Tongue (tissue), 2 donors: ENCODE measurements around the gene ZNRF4. TPM values are rescaled to one million over a fixed set of nuclear protein-coding genes. Genes with fewer than 3 reads are reported as not detected.

Experiments used
- DNase-seq: peaks from one replicate; pipeline ENCODE4 v3.0.0-alpha.2; 2015
- total RNA-seq: library from RNA; depleted of rRNA; stranded (reverse); fragments of >200 nt; gene quantifications from one replicate; pipeline ENCODE4 v1.2.3, GENCODE V29; 2014

ZNRF4 gene
- total RNA-seq, 1 donor from 2014 or later = not detected

DNA sequence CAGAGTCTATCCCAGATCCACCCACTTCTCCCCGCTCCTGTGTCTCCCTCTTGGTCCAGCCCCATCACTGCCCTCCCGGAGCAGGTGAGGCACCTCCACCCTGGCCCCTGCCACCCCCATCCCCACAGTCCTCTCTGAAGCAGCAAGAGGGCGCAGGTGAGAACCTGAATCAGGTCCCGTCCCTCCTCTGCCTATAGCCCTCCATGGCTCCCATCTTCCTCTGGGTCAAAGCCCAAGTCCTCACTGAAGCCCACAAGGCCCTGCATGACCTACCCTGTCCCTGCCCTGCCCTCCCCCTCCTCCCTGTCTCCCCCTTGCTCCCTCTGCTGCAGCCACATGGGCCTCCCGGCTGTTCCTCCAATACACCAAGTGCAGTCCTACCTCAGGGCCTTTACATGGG, 10.8 kb upstream of the ZNRF4 start:
- DNase-seq = no peak

GRCh38 chr19:5445071-5445470, 10.1 kb upstream of the ZNRF4 start:
- no peak for DNase-seq

- DNase-seq = no peak
Measured at GRCh38 chr19:5445561-5446055, 9.6 kb upstream of the ZNRF4 start.

DNA sequence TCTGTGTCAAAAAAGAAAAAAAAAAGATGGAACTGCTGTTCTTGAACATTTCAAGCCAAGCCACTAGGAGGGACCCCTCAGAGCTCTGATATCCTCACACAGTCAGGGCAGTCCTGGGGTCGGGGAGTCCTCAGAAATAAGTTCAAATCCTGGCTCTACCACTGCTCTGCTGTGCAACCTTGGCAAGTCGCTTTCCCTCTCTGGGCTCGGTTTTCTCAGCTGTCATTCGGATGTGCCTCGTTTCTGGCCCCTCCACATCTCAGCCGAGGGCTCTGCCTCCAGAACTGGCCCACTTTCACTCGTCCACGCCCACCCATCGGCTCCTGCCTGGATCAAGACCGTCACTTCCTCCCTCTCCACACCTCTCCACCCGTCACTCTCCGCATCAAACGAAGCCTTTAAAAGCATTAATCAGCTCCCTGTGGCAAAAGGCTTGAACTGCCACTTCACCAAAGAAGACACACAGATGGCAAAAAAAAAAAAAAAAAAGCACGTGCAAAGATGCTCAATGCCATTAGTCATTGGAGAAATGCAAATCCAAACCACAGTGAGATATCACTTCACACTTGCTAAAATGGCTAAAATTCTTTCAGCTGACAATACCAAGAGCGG, 7.4 kb upstream of the ZNRF4 start:
- no peak for DNase-seq

GRCh38 chr19:5448374-5448773, 6.8 kb upstream of the ZNRF4 start:
- no peak for DNase-seq

- DNase-seq = no peak
Measured at GRCh38 chr19:5450482-5451126, 4.6 kb upstream of the ZNRF4 start.

DNA sequence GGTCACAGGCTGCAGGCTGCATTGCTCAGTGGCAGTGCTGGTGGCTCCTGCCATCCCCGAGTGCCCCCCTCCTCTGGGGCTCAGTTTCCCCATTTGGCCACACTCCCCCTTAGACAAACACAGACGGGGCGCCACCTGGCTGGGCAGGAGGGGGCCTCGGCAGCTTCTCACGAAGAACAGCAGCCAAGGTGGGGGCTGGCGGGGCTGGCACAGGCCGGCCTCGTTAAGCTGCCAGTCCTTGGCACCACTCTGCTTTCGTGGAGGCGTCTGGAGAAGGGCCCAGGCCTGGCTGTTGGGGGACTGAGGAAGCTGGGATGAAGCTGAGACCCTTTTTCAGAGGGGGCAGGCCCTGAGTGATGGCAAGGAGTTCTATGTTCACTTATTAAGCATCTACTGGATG, 3.7 kb upstream of the ZNRF4 start:
- DNase-seq = no peak

DNA sequence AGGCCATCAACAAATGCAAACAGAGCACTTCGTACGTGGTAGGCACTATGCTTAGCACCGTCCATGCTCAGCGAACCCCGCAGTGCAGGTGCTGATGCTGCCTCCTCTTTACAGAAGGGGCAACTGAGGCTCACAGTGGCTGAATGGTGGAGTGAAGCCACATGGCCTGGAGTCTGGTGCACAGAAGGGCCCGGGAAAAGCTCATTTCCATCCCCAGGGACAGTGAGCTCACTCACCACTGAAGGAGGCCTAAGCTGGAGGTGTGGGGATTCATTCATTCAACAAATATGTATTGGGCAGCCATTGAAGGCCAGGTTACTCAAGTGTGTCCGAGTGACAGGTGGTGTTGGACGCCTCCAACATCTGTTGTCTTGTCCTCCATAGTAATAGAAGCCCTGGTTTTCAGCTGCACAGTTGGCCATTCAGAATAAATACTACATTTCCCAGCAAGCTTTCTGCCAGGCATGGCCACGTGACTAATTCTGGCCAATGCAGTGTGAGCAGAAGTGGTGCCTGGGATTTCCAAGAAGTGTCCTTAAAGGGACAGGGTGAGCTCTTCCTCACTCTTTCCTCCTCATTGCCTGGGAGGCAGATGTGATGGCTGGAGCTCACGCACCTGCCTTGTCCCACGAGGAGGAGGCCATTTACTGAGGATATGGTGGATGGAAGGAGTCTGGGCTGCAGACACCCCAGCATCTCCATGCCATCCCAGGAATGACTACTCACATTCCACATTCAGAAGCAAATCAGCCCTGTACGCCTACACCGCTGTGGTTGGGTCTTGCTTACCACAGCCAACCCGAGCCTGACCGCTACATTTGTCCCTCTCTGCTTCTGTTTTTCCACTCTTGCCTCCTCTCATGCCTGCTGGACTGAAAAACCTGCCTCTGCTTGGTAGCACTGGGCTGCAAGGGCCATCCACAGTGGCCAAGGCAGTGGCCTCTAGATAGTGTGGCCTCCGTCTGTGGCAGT, 2.3 kb upstream of the ZNRF4 start:
- DNase-seq = no peak

DNA sequence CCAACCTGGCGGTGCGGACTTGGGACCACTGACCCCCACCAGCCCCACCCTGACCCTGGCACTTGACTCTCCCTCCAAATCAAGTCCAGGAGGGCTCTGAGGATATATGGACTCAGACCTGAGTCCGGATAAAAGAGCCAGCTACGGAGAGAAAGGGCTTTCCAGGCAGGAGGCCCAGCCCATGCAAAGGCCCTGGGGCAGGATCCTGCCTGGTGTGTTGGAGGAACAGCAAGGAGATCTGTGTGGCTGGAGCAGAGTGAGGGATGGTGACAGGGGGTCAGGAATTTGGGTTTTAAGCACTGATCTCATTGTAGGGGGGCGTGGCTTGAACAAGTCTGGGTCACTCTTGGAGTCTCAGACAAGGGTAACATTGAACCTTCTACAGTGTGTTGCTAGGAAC, 474 bp upstream of the ZNRF4 start:
- no peak for DNase-seq

DNA sequence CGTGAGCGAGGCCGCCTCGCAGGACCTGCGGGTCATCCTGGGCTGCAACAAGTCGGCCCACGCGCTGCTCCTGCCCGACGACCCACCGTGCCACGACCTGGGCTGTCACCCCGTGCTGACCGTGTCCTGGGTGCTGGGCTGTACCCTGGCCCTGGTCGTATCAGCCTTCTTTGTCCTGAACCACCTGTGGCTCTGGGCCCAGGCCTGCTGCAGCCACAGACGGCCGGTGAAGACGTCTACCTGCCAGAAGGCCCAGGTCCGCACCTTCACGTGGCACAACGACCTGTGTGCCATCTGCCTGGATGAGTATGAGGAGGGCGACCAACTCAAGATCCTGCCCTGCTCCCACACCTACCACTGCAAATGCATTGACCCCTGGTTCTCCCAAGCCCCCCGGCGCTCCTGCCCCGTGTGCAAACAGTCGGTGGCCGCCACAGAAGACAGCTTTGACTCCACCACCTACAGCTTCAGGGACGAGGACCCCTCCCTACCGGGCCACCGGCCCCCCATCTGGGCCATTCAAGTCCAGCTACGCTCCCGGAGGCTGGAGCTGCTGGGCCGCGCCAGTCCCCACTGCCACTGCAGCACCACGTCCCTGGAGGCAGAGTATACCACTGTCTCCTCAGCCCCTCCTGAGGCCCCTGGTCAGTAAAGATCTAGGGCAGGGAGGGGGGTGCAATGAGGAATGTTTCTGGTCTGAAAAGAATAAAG, 1.1 kb downstream of the ZNRF4 start:
- no peak for DNase-seq

GRCh38 chr19:5456841-5457200, 1.6 kb downstream of the ZNRF4 start:
- no peak for DNase-seq

- no peak for DNase-seq
Measured at GRCh38 chr19:5457709-5458108, 2.5 kb downstream of the ZNRF4 start.

- DNase-seq = no peak
Measured at GRCh38 chr19:5458420-5458819, 3.2 kb downstream of the ZNRF4 start.

- DNase-seq = no peak
Measured at GRCh38 chr19:5459360-5459759, 4.1 kb downstream of the ZNRF4 start.

DNA sequence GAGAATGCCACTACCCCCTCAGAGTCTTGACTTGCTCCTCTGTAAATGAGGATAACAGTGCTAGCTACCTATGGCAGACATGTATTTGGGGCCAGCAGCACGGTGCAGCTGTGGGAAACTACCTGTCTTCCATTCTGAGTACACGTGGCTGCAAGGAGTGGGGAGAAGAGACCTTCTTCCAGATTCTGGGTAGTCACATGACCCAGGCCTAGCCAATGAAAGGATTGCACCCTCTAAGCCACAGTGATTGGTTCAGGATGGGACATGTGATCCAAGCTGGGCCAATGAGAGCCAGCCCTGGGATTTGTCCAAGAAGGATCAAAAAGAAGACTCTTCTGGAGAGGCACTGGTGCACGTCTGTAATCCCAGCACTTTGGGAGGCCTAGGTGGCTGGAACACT, 5.5 kb downstream of the ZNRF4 start:
- DNase-seq = no peak

DNA sequence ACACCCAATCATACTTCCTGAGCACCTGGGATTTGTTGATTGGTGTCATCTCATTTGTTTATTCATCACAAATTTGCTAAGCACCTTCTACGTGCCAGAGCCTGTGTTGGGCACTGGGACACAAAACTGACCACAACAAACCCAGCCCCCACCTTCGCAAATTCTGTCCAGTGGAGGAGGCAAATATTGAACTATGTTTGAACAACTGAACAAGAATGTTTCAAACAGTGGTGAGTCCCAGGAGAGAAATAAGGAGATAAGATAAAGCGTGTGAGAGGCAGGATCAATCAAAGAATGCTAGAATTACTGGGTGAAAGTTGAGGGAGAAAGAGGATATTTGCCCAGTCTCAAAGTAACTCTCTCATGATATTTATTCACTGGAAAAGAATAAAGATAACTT, 8.7 kb downstream of the ZNRF4 start:
- DNase-seq = no peak

DNA sequence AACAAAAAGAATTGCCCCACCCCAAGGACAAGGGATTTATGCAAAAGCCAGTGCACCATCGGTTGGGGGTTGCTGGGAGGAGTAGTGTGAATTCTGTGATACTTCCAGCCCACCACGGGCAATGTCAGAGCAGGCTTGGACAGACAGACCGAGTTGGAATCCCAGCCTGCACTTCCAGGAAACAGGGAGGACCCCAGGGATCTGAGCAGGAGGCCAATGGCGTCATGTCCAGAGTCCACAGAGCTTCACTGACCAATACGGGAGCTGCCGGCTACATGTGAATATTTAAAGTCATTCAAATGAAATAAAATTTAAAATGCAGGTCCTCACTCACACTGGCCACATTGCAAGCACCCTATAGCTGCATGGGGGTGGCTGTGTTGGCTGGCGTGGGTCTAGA, 10.9 kb downstream of the ZNRF4 start:
- no peak for DNase-seq

GRCh38 chr19:5466814-5467291, 11.6 kb downstream of the ZNRF4 start:
- peak; percentile 90 for DNase-seq

GRCh38 chr19:5470264-5470671, 15.1 kb downstream of the ZNRF4 start:
- DNase-seq = peak; percentile 38

- DNase-seq = peak; percentile 45
Measured at GRCh38 chr19:5472286-5472685, 17.1 kb downstream of the ZNRF4 start.

DNA sequence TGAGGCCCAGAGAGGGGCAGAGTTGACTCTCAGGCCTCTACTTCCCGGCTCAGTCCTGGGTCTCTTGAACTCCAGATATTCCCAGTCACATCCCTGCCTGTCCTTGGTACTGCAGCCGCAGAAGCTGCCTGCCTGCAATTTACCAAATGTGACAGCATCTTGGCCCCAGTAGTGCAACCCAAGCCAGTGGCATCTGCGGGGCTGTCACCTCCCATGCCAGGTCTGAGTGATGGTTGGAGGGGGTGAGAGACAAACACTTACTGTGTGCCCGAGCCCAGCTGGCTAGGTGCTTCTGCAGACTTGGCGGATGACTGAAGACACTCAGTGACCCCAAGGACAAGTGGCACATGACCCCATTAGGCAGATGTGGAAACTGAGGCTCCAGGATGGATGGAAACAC, 18.4 kb downstream of the ZNRF4 start:
- no peak for DNase-seq
